ENCODE data around the gene NAA16. TPM values are rescaled to one million over a fixed set of nuclear protein-coding genes. Genes with fewer than 3 reads are reported as not detected.

Gene NAA16
- total and polyA plus RNA-seq, 12 donors, result 3.4 to 15.1 (median 8.5) TPM

DNA sequence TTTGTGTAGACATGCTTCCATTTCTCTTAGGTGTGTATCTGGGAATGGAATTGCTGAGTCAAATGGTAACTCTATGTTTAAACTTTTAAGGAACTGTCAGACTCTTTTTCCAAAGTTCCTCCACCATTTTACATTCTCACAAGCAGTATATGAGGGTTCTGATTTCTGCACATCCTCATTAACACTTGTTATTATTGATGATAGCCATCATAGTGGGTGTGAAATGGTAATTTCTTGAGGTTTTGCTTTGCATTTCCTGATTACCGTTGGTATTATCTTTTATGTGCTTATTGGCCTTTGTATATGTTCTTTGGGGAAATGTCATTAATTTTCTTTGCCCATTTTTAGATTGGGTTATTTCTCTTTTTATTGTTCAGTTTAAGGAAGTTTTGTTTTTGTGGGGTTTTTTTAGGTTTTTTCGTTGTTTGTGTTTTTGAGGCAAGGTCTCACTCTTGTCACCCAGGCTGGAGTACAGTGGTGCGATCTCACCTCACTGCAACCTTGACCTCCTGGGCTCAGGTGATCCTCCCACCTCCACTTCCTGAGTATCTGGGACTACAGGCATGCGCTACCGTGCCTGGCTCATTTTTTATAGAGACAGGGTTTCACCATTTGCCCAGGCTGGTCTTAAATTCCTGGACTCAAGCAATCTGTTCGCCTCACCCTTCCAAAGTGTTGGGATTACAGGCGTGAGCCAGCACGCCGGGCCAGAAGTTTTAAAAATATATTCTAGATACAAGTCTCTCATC lies 34.3 kb downstream of the NAA16 start:
- Histone ChIP-seq H3K4me1 (peaks cover 0 to 16% (median 6%) of the 10 kb centered on the region in 9 donors), H3K9me3 (peaks cover 0 to 4% (median 0%) of the 10 kb centered on the region in 11 donors), H3K4me3 (no peak overlapping the region), H3K27me3 (no peaks in the 10 kb centered on the region), H3K36me3 (peaks cover 0 to 66% (median 7%) of the 10 kb centered on the region in 9 donors), H3K27ac (peak overlapping the region in 6 of 10 donors; percentile 0 to 36 (median 24))
- intact Hi-C loops (cut with DNase I), result loop anchor here in 2 of 10 donors (5.0 to 10.0 kb wide), 2 partner anchors 309 to 772 kb away; no protein-coding TSS in a partner anchor
- no peak for DNase-seq
- 58 to 68% methylated on average over 9 of the region's 9 CpGs for WGBS, 2 donors
- TF ChIP-seq, protein P1, sequence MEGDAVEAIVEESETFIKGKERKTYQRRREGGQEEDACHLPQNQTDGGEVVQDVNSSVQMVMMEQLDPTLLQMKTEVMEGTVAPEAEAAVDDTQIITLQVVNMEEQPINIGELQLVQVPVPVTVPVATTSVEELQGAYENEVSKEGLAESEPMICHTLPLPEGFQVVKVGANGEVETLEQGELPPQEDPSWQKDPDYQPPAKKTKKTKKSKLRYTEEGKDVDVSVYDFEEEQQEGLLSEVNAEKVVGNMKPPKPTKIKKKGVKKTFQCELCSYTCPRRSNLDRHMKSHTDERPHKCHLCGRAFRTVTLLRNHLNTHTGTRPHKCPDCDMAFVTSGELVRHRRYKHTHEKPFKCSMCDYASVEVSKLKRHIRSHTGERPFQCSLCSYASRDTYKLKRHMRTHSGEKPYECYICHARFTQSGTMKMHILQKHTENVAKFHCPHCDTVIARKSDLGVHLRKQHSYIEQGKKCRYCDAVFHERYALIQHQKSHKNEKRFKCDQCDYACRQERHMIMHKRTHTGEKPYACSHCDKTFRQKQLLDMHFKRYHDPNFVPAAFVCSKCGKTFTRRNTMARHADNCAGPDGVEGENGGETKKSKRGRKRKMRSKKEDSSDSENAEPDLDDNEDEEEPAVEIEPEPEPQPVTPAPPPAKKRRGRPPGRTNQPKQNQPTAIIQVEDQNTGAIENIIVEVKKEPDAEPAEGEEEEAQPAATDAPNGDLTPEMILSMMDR (IDR thresholded peaks at IDR 0.05), result no peak
- peak in 6 of 8 donors; percentile 28 to 70 (median 50) for ATAC-seq

DNA sequence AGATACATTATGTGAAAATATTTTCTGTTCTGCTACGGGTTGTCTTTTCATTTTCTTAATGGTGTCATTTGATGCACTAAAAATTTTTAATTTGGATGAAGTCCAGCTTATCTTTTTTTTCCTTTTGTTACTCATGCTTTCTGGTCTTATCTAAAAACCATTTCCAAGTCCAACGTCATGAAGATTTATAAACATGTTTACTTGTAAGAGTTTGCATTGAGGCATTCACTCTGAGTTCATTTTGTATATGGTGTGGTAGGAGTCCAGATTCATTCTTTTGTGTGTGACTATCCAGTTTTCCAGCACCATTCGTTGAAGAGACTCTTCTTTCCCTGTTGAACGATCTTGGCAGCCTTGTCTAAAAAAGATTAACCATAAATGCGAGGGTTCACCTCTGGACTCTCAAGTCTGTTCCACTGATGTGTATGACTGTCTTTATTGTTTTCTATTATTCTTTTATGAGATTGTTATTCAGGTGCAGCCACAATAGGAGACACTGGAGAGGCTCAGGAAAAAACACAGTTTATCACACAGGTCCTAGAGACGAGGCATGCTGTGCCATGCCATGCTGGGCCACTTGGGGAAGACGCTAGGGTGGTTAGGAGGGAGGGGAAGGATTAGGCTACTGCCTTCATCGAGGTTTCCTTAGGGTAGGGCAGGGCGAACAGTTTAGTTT lies 35.0 kb downstream of the NAA16 start:
- intact Hi-C loops (cut with DNase I), result loop anchor here in 2 of 10 donors (5.0 to 10.0 kb wide), 2 partner anchors 309 to 771 kb away; no protein-coding TSS in a partner anchor
- H3K9me3 ChIP-seq, result peaks cover 0 to 4% (median 0%) of the 10 kb centered on the region in 11 donors
- 53 to 69% methylated on average over 9 of the region's 9 CpGs for WGBS, 2 donors
- H3K36me3 ChIP-seq, result peaks cover 0 to 63% (median 7%) of the 10 kb centered on the region in 9 donors
- TF ChIP-seq, protein P1 (IDR thresholded peaks at IDR 0.05), result no peak
- peaks cover 0 to 16% (median 6%) of the 10 kb centered on the region in 9 donors for H3K4me1 ChIP-seq
- no peak overlapping the region for H3K4me3 ChIP-seq
- ATAC-seq (peak in 5 of 8 donors; percentile 27 to 74 (median 40)), DNase-seq (no peak)
- H3K27ac ChIP-seq, result peak overlapping the region in 6 of 10 donors; percentile 0 to 36 (median 24)
- H3K27me3 ChIP-seq, result no peaks in the 10 kb centered on the region

DNA sequence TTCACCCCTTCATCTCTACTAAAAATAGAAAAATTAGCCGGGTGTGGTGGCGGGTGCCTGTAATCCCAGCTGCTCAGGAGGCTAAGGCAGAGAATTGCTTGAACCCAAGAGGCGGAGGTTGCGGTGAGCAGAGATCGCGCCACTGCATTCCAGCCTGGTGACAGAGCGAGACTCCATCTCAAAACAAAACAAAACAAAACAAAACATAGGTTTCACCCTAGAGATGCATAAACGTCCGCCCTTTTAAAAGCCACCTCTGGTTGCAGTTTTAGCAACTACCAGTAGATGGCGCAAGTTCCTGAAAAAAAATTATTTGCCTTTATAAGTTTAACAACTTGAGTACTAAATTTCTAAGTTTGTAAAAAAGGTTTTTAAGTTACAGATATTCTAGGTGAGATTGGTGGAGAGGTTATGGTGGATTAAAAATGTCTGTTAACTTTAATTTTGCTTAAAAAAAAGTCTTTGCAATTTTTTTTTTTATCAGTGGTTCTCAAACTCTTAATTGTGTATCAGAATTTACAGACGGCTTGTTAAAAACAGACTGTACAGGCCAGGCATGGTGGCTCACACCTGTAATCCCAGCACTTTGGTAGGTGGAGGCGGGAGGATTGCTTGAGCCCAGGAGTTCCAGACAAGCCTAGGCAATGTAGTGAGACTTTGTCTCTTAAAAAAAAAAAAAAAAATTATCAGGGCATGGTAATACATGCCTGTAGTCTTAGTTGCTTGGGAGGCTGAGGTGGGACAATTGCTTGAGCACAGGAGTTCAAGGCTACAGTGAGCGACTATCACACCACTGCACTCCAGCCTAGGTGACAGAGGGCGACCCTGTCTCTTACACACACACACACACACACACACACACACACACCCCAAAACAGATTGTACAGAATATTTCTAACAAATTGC lies 42.1 kb downstream of the NAA16 start:
- 46 to 58% methylated on average over 14 of the region's 14 CpGs for WGBS, 2 donors
- TF ChIP-seq, protein P1 (IDR thresholded peaks at IDR 0.05), result peak; percentile 78 to 90 (median 83)
- no peak overlapping the region for H3K4me3 ChIP-seq
- intact Hi-C loops (cut with DNase I), result loop anchor here in 7 of 10 donors (5.0 to 10.0 kb wide), 3 partner anchors 299 to 762 kb away; no protein-coding TSS in a partner anchor
- H3K4me1 ChIP-seq, result peaks cover 0 to 40% (median 0%) of the 10 kb centered on the region in 9 donors
- no peaks in the 10 kb centered on the region for H3K27me3 ChIP-seq
- H3K27ac ChIP-seq, result peak overlapping the region in 1 of 10 donors; percentile 5
- peak in 1 of 2 donors; percentile 13 for DNase-seq
- no peaks in the 10 kb centered on the region for H3K9me3 ChIP-seq
- peaks cover 0 to 40% (median 0%) of the 10 kb centered on the region in 9 donors for H3K36me3 ChIP-seq
- peak in 6 of 8 donors; percentile 36 to 59 (median 54) for ATAC-seq
